Measurements from ENCODE around the gene NAE1. TPM values are rescaled to one million over a fixed set of nuclear protein-coding genes. Genes with fewer than 3 reads are reported as not detected.
A peak's percentile ranks its signal among the peaks of the same experiment; 100 is the strongest.

Gene NAE1
- total RNA-seq, 1 donor from 2014 or later = 37.4 TPM

- H3K36me3 ChIP-seq = no peaks in the 10 kb centered on the region
- TF ChIP-seq, protein P1, sequence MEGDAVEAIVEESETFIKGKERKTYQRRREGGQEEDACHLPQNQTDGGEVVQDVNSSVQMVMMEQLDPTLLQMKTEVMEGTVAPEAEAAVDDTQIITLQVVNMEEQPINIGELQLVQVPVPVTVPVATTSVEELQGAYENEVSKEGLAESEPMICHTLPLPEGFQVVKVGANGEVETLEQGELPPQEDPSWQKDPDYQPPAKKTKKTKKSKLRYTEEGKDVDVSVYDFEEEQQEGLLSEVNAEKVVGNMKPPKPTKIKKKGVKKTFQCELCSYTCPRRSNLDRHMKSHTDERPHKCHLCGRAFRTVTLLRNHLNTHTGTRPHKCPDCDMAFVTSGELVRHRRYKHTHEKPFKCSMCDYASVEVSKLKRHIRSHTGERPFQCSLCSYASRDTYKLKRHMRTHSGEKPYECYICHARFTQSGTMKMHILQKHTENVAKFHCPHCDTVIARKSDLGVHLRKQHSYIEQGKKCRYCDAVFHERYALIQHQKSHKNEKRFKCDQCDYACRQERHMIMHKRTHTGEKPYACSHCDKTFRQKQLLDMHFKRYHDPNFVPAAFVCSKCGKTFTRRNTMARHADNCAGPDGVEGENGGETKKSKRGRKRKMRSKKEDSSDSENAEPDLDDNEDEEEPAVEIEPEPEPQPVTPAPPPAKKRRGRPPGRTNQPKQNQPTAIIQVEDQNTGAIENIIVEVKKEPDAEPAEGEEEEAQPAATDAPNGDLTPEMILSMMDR (IDR thresholded peaks at IDR 0.05) = no peak
- peak in 1 of 2 donors; percentile 5 for ATAC-seq
- no peak for DNase-seq
- intact Hi-C loops (cut with DNase I) = no loop called here
- H3K9me3 ChIP-seq = no peaks in the 10 kb centered on the region
- peaks cover 13% of the 10 kb centered on the region for H3K4me1 ChIP-seq
- H3K4me3 ChIP-seq = no peak overlapping the region
- H3K27me3 ChIP-seq (ENCODE audit: low read depth) = no peaks in the 10 kb centered on the region
- no peak overlapping the region for H3K27ac ChIP-seq
These were observed 28.8 kb upstream of the NAE1 start for GRCh38 chr16:66859397-66860068.

- ATAC-seq = peak; percentile 78 to 84
- Histone ChIP-seq H3K27ac (no peak overlapping the region), H3K9me3 (no peaks in the 10 kb centered on the region), H3K27me3 (ENCODE audit: low read depth) (no peaks in the 10 kb centered on the region), H3K4me1 (peaks cover 13% of the 10 kb centered on the region), H3K4me3 (no peak overlapping the region), H3K36me3 (no peaks in the 10 kb centered on the region)
- intact Hi-C loops (cut with DNase I) = no loop called here
- peak; percentile 71 for DNase-seq
- TF ChIP-seq, protein P1 (IDR thresholded peaks at IDR 0.05) = no peak
These were observed 28.1 kb upstream of the NAE1 start for GRCh38 chr16:66858740-66859396.

DNA sequence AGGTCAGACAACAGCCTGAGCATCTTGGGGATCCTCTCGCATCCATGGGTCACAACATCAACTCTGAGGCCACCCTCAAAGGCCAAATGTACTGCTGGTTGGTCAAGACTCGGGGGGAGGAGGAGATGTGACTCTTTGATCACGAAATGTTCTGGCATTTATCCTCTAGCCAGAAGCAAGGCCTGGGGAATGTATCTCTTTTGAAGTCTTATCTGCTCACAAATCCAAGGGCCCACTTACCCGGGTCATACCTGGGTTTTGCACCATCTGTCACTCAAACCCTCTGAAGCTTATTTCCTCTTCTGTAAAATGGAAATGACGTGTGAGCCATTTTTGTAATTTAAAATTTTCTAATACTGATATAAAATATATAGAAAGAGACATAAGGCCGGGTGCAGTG is 26.7 kb upstream of the NAE1 start:
- intact Hi-C loops (cut with DNase I) = no loop called here

DNA sequence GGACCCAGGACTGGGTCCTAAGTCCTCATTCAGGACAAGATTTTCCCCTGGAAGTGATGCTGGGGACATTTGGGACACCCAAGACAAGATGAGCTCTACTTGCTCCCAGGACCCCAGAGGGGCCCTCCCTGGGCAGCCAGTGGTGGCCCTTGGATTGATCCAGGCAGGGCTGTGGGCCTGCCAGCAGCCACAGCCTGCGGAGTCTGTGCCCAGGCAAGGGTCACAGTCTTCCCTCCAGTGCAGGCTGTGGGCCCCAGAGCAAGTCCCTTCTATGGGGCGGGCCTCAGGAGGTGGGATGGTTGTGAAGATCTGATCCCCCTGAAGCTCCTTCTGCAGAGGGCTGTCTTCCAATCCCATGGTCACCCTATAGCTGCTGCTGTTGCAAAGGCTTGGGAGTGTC is 26.0 kb upstream of the NAE1 start:
- H3K27ac ChIP-seq = no peak overlapping the region
- no peaks in the 10 kb centered on the region for H3K36me3 ChIP-seq
- TF ChIP-seq, protein P1 (IDR thresholded peaks at IDR 0.05) = no peak
- intact Hi-C loops (cut with DNase I) = no loop called here
- H3K27me3 ChIP-seq (ENCODE audit: low read depth) = no peaks in the 10 kb centered on the region
- ATAC-seq (no peak), DNase-seq (no peak)
- H3K4me3 ChIP-seq = no peak overlapping the region
- H3K4me1 ChIP-seq = peaks cover 13% of the 10 kb centered on the region
- no peaks in the 10 kb centered on the region for H3K9me3 ChIP-seq

More for the DNA sequence above, 26.7 kb upstream of the NAE1 start:
- H3K4me1 ChIP-seq = peaks cover 13% of the 10 kb centered on the region
- no peaks in the 10 kb centered on the region for H3K27me3 ChIP-seq (ENCODE audit: low read depth)
- no peaks in the 10 kb centered on the region for H3K9me3 ChIP-seq
- no peak overlapping the region for H3K4me3 ChIP-seq
- H3K36me3 ChIP-seq = no peaks in the 10 kb centered on the region
- DNase-seq (no peak), ATAC-seq (no peak)
- TF ChIP-seq, protein P1 (IDR thresholded peaks at IDR 0.05) = no peak
- H3K27ac ChIP-seq = no peak overlapping the region

- H3K27ac ChIP-seq = no peak overlapping the region
- no peaks in the 10 kb centered on the region for H3K27me3 ChIP-seq (ENCODE audit: low read depth)
- H3K9me3 ChIP-seq = no peaks in the 10 kb centered on the region
- peaks cover 13% of the 10 kb centered on the region for H3K4me1 ChIP-seq
- no peak for DNase-seq
- intact Hi-C loops (cut with DNase I) = no loop called here
- TF ChIP-seq, protein P1 (IDR thresholded peaks at IDR 0.05) = no peak
- ATAC-seq = no peak
- no peaks in the 10 kb centered on the region for H3K36me3 ChIP-seq
- no peak overlapping the region for H3K4me3 ChIP-seq
These were observed 25.5 kb upstream of the NAE1 start for GRCh38 chr16:66856184-66856730.

All from lower lobe of right lung (tissue), 2 donors.